Measurements from ENCODE around the gene NTM. TPM values are rescaled to one million over a fixed set of nuclear protein-coding genes. Genes with fewer than 3 reads are reported as not detected.

NTM gene
- total and polyA plus RNA-seq, 2 of the 8 experiments (the other 6 are each of a cell fraction or from before 2014, with no cell fraction given), result 13.4 to 20.0 TPM

- TF ChIP-seq HDAC2 (IDR thresholded peaks at IDR 0.05; ENCODE audit: borderline replicate concordance in 1 of 2, low read depth in 2 of 2, low read length in 2 of 2) (no peak), HDAC6 (IDR thresholded peaks at IDR 0.05; ENCODE audit: low read depth, low read length) (no peak), TBP (IDR thresholded peaks at IDR 0.05; ENCODE audit: low read depth, low read length) (no peak), ZNF274 (IDR thresholded peaks at IDR 0.05; ENCODE audit: borderline replicate concordance, extremely low read depth, low read length) (no peak), BACH1 (IDR thresholded peaks at IDR 0.05; ENCODE audit: low read length) (no peak), CHD7 (IDR thresholded peaks at IDR 0.05; ENCODE audit: insufficient replicate concordance, low read length) (no peak), PHF8 (conservative IDR thresholded peaks at IDR 0.05; ENCODE audit: low read depth, low read length) (no peak), SRF (IDR thresholded peaks at IDR 0.05; ENCODE audit: low read depth, low read length) (no peak)
Measured at GRCh38 chr11:131947511-131947910, 577.1 kb downstream of the NTM start (continued).
